Glutamatergic neuron (in vitro differentiated cells): ENCODE data around the gene DYNLRB2. TPM values are rescaled to one million over a fixed set of nuclear protein-coding genes. Genes with fewer than 3 reads are reported as not detected.

Source experiments
- DNase-seq: peaks from one replicate; pipeline ENCODE4 v3.0.0; 2022
- H3K27ac Mint-ChIP-seq: one replicate; pipeline ENCODE4 v1.8.0; 2020; ENCODE audit warnings: mild to moderate bottlenecking, mixed read lengths, inconsistent platforms; ENCODE audit not compliant: unreplicated experiment
- H3K27me3 Mint-ChIP-seq: one replicate; pipeline ENCODE4 v1.8.0; 2020; ENCODE audit warnings: mild to moderate bottlenecking, moderate library complexity, mixed read lengths, inconsistent platforms; ENCODE audit not compliant: unreplicated experiment
- H3K36me3 Mint-ChIP-seq: one replicate; pipeline ENCODE4 v1.8.0; 2020; ENCODE audit warnings: mild to moderate bottlenecking, mixed read lengths, inconsistent platforms; ENCODE audit not compliant: unreplicated experiment
- H3K4me1 Mint-ChIP-seq: one replicate; pipeline ENCODE4 v1.8.0; 2020; ENCODE audit warnings: mild to moderate bottlenecking, low read depth, mixed read lengths, inconsistent platforms; ENCODE audit not compliant: unreplicated experiment
- H3K4me3 Mint-ChIP-seq: one replicate; pipeline ENCODE4 v1.8.0; 2020; ENCODE audit warnings: mild to moderate bottlenecking, mixed read lengths, inconsistent platforms; ENCODE audit not compliant: unreplicated experiment
- H3K9me3 Mint-ChIP-seq: one replicate; pipeline ENCODE4 v1.8.0; 2020; ENCODE audit warnings: mild to moderate bottlenecking, moderate library complexity, mixed read lengths, inconsistent platforms; ENCODE audit not compliant: unreplicated experiment
- CTCF ChIP-seq: fragments of 200-600 bp; sonication (generic); IDR thresholded peaks from one replicate; pipeline ENCODE4 v1.5.0; 2021; ENCODE audit not compliant: partially characterized antibody, unreplicated experiment
- total RNA-seq: library from RNA; stranded (reverse); fragmentation: NEBNext Ultra II Directional; extraction: Animal tissue kit (Norgen Biotek cat#: 25700); gene quantifications from one replicate; pipeline ENCODE4 v1.2.1, GENCODE V29; 2021; ENCODE audit not compliant: unreplicated experiment

DYNLRB2 gene
- total RNA-seq, 1 donor from 2014 or later, result not detected

- peaks cover 4% of the 10 kb centered on the region for H3K27me3 Mint-ChIP-seq
- no peak for TF ChIP-seq CTCF
- H3K9me3 Mint-ChIP-seq, result peaks cover 6% of the 10 kb centered on the region
- H3K36me3 Mint-ChIP-seq, result peaks cover 4% of the 10 kb centered on the region
- H3K27ac Mint-ChIP-seq, result no peak overlapping the region
- no peak for DNase-seq
- H3K4me3 Mint-ChIP-seq, result no peak overlapping the region
- H3K4me1 Mint-ChIP-seq, result peaks cover 5% of the 10 kb centered on the region
Observed at GRCh38 chr16:80591071-80591915, 50.5 kb downstream of the DYNLRB2 start.

- H3K4me1 Mint-ChIP-seq, result peaks cover 5% of the 10 kb centered on the region
- H3K27me3 Mint-ChIP-seq, result peaks cover 7% of the 10 kb centered on the region
- peaks cover 11% of the 10 kb centered on the region for H3K36me3 Mint-ChIP-seq
- no peak for DNase-seq
- peaks cover 6% of the 10 kb centered on the region for H3K9me3 Mint-ChIP-seq
- H3K4me3 Mint-ChIP-seq, result no peak overlapping the region
- no peak overlapping the region for H3K27ac Mint-ChIP-seq
- no peak for TF ChIP-seq CTCF
Observed at GRCh38 chr16:80592273-80592672, 51.5 kb downstream of the DYNLRB2 start.

GRCh38 chr16:80594756-80595155, 54.0 kb downstream of the DYNLRB2 start:
- TF ChIP-seq CTCF, result no peak
- H3K27me3 Mint-ChIP-seq, result peaks cover 7% of the 10 kb centered on the region
- H3K36me3 Mint-ChIP-seq, result peaks cover 11% of the 10 kb centered on the region
- DNase-seq, result no peak
- no peak overlapping the region for H3K27ac Mint-ChIP-seq
- peaks cover 5% of the 10 kb centered on the region for H3K4me1 Mint-ChIP-seq
- no peak overlapping the region for H3K4me3 Mint-ChIP-seq
- peaks cover 6% of the 10 kb centered on the region for H3K9me3 Mint-ChIP-seq

- H3K36me3 Mint-ChIP-seq, result peaks cover 11% of the 10 kb centered on the region
- H3K9me3 Mint-ChIP-seq, result peaks cover 3% of the 10 kb centered on the region
- TF ChIP-seq CTCF, result no peak
- peaks cover 5% of the 10 kb centered on the region for H3K4me1 Mint-ChIP-seq
- peaks cover 4% of the 10 kb centered on the region for H3K27me3 Mint-ChIP-seq
- H3K4me3 Mint-ChIP-seq, result no peak overlapping the region
- no peak for DNase-seq
- H3K27ac Mint-ChIP-seq, result no peak overlapping the region
Observed at GRCh38 chr16:80596507-80597207, 55.9 kb downstream of the DYNLRB2 start.

GRCh38 chr16:80599466-80599865, 58.7 kb downstream of the DYNLRB2 start:
- peaks cover 2% of the 10 kb centered on the region for H3K27me3 Mint-ChIP-seq
- DNase-seq, result no peak
- H3K9me3 Mint-ChIP-seq, result no peaks in the 10 kb centered on the region
- H3K36me3 Mint-ChIP-seq, result peaks cover 11% of the 10 kb centered on the region
- no peak overlapping the region for H3K4me3 Mint-ChIP-seq
- no peak for TF ChIP-seq CTCF
- no peak overlapping the region for H3K27ac Mint-ChIP-seq
- H3K4me1 Mint-ChIP-seq, result peaks cover under 1% of the 10 kb centered on the region
